Cortex of kidney (tissue), 1 donor: ENCODE results near the gene BRK1.
"Not testable (repeated sequence)": the region's sequence is repeated elsewhere in the genome, so short reads cannot be mapped to it uniquely, and the experiment has no call there.

Experiments
- DNase-seq: peaks from one replicate; lab custom pipeline; 2025; lab: John Stamatoyannopoulos, UW

BRK1 gene

DNA sequence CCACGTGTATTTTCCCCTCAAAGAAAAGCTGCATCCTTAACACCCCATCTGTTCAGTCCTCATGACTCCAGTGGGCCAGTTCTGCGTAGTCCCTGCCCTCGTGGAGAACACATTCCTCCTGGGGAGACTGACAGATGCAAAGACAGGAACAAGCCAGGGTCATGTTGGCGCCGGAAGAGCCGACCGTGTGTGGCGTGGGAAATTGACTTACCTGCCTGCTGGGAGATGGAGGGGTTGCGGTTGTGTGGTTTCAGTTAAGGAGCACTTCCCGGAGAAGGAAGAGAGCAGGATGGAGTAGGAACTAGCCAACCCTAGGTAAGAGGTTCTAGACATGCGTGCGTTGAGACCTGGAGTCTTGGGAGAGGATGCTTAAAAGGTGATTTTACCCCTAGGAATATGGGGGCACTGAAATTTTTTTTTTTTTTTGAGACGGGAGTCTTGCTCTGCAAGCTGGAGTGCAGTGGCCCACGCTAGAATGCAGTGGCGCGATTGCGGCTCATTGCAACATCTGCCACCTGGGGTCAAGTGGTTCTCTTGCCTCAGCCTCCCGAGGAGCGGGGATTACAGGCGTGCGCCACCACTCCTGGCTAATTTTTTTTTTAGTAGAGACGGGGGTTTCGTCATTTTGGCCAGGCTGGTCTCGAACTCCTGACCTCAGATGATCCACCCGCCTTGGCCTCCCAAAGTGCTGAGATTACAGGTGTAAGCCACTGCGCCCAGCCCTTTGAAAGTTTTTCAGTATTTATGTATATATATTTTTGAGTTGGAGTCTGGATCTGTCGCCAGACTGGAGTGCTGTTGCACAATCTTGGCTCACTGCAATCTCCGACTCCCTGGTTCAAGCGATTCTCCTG lies 27.5 kb downstream of the BRK1 start:
- DNase-seq: no peak

GRCh38 chr3:10145685-10146084 lies 30.2 kb downstream of the BRK1 start:
- no peak for DNase-seq

DNA sequence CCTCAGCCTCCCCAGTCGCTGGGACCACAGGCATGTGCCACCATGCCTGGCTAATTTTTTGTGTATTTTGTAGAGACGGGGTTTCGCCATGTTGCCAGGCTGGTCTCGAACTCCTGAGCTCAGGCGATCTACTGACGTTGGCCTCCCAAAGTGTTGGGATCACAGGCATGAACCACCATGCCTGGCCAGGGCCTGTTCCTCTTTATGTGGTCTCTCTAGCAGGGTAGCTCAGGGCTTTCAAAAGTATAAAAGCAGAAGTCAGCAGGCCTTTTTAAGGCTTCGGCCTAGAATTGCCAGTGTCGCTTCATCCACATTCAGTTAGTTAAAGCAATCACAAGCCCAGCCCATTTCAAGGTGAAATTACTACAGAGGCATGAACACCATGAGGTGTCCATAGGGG lies 33.8 kb downstream of the BRK1 start:
- DNase-seq: no peak

- DNase-seq: no peak
Measured at GRCh38 chr3:10150987-10151386, 35.5 kb downstream of the BRK1 start.

- DNase-seq: no peak
Measured at GRCh38 chr3:10154335-10155122, 39.1 kb downstream of the BRK1 start.

DNA sequence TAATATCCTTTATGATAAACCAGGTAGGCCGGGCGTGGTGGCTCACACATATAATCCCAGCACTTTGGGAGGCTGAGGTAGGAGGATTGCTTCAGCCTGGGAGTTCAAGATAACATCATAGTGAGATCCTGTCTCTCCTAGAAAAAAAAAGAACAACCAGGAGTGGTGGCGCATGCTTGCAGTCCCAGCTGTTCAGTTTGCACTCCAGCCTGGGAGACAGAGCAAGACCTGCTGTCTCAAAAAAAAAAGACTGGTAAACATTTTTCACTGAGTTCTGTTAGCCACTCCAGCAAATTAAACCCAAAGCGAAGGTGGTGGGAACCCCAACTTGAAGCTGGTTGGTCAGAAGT lies 39.6 kb downstream of the BRK1 start:
- no peak for DNase-seq

GRCh38 chr3:10155658-10156057 lies 40.2 kb downstream of the BRK1 start:
- DNase-seq: no peak

DNA sequence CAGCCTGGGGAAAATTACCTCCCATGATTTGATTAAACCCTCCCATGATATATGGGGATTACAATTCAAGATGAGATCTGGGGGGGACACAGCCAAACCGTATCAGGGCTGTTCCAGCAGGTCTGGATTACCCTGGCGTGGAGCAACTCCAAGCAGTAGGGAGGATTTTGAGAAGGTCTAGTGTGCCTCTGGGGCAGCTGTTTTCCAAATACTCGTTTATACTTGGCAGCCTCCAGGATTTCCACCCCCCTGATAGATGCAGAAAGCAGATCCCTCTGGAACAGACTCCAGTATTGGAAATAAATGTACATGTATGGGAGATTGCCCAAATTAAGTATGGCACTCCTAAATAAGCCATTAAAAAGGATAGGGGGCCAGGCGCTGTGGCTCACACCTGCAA lies 41.6 kb downstream of the BRK1 start:
- no peak for DNase-seq

- not testable (repeated sequence) for DNase-seq
Measured at GRCh38 chr3:10158555-10158954, 43.1 kb downstream of the BRK1 start.

DNA sequence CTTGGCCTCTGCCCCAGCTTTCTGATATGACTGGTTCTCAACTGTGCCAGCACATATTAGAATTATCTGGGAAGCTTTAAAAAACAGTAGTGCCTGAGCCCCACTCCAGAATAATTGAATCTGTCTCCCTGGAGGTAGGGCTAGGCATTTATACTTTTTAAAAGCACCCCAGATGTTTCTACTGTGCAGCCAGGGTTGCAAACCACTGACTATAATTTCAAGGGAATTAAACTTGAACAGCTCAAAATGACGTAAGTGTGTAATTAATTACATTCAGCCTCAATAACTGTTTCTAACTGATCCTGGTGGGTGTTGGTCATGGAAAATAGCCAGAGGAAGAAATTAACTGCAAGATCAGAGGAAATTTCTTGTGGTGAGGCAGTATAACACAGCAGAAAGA lies 44.9 kb downstream of the BRK1 start:
- DNase-seq: no peak

DNA sequence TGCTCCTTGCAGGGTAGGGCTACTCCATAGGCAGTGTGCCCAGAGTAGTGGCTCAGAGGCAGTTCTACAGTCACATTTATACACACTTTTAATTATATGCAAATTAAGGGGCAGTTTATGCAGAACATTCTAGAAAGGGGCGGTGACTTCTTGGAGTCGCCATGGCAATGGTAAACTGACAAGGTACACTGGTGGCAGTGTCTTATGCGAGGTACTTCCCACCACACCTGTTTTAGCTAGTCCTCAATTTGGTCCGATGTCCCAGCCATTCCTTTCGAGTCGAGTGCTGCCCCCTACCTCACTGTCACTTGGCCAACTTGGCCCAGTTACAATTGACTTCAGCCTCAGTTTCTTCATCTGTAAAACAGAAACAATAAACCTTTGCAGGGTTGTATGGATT lies 45.5 kb downstream of the BRK1 start:
- DNase-seq: no peak

DNA sequence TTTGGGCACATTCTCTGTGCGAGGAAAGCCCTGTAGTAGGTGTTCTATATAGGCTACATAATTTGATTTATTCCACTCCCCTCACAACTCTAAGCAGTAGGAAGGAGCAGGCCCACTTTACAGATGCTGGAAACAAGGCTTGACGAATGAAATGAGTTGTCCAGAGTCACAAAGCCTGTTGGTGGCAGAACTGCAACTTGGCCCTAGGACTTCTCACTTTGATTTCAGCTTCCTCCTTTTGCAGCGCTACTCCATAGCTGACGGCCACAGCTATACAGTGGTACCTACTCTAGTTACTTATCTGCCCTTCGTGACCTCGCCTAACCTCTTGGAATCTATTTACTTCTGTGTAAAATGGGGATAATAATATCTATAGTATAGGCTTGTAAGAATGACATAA lies 46.7 kb downstream of the BRK1 start:
- no peak for DNase-seq

DNA sequence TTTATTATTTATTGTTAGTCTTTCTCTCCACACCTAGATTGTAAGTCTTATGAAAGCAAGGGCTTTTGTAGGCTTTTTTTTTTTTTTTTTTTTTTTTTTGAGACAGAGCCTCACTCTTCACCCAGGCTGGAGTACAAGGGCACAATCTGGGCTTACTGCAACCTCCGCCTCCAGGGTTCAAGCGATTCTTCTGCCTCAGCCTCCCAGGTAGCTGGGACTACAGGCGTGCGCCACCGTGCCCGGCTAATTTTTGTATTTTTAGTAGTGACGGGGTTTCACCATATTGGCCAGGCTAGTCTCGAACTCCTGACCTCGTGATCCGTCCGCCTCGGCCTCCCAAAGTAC lies 48.7 kb downstream of the BRK1 start:
- not testable (repeated sequence) for DNase-seq

DNA sequence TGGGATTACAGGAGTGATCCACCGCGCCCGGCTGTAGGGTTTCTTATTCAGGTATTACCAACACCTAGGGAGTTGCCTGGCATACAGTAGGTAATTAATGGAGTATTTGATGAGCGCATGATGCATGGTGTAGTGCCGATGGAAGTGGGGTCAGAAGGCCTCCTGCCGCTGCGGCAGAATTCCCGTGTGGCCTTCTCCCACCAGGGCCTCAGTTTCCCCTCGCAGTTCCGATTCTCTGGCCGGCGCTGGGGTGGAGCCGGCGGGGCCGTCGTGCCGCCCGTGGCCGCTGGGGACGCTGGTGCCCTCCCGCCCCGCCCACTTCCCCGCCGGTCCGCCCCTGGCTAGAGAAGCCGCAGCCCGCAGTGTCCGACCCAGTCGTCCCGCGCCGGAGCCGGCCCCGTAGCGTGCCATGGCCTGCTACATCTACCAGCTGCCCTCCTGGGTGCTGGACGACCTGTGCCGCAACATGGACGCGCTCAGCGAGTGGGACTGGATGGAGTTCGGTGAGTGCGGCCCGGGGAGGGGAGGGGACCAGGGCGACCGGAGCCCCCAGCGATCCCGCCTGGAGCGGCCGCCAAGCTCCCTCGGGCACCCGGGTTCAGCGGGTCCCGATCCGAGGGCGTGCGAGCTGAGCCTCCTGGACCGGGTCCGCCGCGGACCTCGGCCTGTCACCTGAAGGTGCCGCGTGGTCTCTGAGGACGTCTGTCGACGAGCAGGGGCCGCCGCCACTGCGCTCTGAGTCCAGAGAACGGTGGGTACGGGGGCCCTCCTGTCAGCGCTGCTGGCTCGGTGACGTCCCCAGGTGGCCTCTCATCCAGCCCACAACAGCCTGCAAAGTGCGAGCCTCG lies 49.3 kb downstream of the BRK1 start, which contains the start of gene IRAK2:
IRAK2 (plus strand) TSS at position 374 of the 848 bp plus-strand sequence; CDS start at position 410, 36 bp downstream.
- DNase-seq: no peak

DNA sequence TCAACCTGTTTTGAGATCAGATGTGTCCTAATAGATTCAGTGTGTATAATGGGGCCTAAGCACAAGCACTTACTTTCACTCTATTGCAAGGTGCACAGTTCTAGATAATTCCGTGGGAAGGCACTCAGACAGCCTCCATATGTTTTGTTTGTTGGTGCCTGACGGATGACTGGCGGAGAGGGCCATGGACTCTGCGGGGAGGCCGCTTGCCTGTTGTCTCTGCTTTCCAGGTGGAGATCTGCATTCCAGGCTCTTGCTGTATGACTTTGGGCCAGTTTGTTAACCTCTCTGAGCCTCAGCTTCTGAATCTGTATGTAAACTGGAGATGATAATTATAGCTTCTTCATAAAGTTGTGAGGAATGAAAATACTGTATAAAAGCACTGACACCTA lies 50.7 kb downstream of the BRK1 start:
- DNase-seq: no peak

DNA sequence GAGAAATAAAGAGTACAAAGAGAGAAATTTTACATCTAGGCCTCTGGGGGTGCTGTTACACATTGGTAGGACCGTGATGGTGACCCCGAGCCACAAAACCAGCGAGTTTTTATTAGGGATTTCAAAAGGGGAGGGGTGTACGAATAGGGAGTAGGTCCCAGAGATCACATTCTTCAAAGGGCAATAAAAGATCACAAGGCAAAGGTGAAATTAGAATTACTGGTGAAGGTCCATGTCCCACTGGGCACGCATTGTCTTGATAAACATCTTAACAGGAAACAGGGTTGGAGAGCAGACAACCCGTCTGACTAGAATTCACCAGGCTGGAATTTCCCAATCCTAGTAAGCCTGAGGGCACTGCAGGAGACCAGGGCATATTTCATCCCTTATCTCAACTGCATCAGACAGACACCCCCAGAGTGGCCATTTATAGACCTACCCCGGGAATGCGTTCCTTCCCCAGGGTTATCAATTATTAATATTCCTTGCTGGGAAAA lies 53.6 kb downstream of the BRK1 start:
- DNase-seq: no peak

DNA sequence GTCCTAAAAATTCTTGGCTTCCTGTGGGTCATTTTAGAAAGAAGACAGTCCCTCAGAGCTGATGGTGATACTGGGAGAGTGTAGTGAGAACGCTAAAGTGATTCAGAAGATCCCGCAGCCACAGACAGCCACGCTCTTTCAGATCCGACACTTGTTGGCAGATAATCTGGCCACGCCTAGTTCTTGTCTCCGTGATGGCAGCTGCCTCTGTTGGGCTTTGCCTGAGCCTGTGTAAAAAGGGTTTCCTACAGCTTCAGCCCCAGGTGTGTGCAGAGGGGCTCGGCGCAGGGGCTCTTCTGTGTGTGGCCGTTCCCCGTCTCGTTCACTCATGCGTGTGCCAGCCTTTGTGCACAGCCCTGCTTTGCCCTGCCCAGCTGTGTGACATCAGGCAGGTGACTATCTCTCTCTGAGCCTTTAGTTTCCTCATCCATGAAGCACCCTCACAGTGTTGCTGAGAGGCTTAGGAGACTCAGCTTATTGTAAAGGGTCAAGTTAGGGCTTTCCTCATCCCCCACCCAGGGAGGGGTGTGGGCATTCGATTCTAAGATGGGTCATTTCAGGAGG lies 55.5 kb downstream of the BRK1 start:
- DNase-seq: no peak

DNA sequence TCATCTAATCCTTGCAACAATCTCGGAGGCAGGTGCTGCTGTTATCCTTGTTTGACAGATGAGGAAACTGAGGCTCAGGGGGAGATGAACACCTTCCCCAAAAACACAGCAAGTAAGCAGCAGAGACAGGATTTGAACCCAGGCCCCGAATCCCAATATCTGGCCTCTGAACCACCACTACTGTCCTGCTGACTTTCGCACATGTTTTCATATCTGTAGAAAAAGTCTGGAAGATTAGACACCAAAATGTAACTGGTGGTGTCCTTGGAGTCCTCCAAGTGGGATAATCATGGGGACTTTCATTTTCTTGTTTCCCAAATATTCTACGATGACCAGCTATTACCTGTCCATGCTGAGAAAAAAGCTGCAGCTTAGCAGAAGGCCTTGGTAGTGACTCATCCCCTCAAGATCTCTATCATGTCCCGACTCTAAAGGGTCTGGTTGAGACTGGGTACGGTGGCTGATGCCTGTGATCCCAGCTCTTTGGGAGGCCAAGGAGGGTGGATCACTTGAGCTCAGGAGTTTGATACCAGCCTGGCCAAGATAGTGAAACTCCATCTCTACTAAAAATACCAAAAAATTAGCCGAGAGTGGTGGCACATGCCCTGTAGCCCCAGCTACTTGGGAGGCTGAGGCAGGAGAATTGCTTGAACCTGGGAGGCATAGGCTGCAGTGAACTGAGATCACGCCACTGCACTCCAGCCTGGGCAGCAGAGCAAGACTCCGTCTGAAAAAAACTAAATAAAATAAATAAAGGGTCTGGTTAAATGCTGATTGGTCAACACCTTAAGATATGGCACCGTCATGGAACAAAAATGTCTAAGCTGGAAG lies 57.8 kb downstream of the BRK1 start:
- DNase-seq: no peak

DNA sequence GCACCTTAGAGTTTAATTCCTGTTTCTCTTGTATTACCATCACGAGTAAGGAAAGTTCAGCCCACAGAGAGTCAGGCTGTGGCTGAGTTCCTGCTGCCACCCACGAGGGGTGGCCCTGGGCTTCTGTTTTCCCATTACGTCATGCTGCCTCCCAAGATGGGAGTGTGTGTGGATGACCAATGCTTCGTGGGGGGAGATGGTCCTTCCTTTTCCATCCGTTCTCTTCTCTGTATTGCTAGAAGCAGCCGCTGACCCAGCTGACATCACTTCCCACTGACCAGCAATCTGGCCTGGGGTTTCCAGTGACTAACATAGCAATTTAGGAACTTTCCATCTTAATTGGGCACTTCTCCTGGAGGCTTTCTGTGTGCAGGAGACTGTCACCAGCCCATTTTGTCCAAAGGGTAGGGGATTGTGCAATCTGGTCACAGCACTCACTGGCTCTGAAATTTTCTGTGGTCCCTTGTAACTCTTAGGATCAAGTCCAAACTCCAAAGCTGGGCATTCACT lies 58.5 kb downstream of the BRK1 start:
- no peak for DNase-seq

DNA sequence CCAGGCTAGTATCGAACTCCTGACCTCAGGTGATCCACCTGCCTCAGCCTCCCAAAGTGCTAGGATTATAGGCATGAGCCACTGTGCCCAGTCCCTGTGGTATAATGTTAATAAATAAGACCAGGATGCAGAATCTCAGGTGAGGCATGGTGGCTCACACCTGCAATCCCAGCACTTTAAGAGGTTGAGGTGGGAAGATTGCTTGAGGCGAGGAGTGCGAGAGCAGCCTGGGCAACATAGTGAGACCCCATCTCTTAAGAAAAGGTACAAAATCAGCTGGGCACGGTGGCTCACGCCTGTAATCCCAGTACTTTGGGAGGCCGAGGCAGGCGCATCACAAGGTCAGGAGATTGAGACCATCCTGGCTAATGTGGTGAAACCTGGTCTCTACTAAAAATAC lies 59.9 kb downstream of the BRK1 start:
- not testable (repeated sequence) for DNase-seq

- not testable (repeated sequence) for DNase-seq
Measured at GRCh38 chr3:10176150-10176549, 60.7 kb downstream of the BRK1 start.
